GM19467 (cell line): Measurements from ENCODE around the gene DUSP9.
"Not testable (repeated sequence)": the region's sequence is repeated elsewhere in the genome, so short reads cannot be mapped to it uniquely, and the experiment has no call there.

ENCODE experiments used
- ATAC-seq: cut with Tn5 transposase; IDR thresholded peaks from one replicate; pipeline ENCODE4 v1.9.1; 2021; ENCODE audit warnings: mild to moderate bottlenecking, moderate library complexity; ENCODE audit not compliant: unreplicated experiment

The DUSP9 gene

DNA sequence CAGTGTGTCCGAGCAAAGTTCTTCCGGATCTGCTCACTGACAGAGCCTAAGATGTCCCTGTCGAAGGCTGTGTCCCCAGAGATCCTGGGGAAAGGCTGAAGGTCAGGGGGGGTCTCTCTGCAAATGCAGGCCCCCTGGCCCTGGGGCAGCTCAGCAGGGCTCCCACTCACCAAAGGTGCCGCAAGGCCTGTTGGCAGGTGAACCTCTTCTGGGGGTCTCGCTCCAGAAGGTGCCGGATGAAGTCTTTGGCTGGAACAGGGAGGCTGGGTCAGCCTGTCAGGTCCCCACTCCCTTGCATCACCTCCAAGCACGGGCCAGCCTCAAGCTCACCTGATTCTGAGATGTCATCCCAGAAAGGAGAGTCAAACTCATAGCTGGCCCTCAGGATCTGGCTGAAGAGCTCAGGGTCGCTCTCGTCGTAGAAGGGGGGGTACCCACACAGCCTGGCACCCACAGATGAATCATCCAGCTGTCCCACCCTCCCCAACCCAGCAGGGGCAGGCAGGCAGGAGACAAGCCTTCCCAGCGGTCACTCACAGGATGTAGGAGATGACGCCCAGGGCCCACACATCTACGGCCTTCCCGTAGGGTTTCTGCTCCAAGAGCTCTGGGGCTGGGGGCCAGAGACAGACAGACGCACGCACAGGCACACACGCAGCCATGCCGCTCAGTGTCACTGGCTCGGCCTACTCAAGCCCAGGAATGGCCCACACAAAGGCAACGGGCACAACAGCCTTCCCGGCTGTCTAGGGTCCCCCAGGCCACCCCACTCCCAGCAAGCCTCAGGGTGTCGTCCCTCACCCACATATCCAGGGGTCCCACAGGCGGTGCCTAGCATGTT, 24.0 kb downstream of the DUSP9 start:
- ATAC-seq = no peak

GRCh38 chrX:153671589-153672530, 24.9 kb downstream of the DUSP9 start:
- no peak for ATAC-seq

DNA sequence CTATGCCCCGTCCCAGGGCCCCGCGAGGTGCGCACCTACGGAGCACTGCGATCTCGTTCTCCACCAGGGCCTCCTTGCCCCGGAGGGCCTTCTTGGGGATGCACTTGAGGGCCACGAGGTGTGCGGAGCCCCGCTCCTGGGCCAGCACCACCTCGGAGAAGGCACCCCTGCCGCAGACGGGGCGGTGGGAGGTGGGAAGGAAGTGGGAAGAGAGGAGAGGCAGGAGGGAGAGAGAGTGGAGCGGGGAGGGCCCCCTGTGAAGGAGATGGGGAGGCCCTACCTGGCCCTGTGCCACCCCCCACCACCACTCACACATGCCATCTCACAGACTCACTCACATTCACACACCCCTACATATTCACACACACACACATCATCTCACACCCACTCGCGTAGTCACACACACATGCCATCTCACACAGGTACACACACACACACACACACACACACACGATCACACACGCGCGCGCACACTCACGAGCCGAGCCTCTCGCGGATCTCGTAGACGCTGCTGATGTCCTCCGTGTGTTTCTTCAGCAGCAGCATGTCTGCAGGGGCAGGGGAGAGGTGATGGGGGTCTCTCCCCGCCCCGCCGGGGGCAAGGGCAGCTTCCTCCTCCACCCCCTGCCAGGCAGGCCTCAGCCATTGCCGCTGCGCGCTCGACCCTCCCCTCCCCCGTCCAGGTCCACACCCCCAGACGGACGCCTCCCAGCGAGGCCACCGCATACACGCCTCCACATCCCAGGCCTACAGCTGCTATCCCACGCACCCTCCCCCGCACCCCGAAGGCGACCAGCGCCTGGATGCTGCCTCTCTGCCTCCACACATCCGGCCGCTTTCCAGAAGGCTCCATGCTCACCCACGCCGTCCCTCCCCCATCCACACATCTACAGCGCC, 25.8 kb downstream of the DUSP9 start:
- no peak for ATAC-seq

DNA sequence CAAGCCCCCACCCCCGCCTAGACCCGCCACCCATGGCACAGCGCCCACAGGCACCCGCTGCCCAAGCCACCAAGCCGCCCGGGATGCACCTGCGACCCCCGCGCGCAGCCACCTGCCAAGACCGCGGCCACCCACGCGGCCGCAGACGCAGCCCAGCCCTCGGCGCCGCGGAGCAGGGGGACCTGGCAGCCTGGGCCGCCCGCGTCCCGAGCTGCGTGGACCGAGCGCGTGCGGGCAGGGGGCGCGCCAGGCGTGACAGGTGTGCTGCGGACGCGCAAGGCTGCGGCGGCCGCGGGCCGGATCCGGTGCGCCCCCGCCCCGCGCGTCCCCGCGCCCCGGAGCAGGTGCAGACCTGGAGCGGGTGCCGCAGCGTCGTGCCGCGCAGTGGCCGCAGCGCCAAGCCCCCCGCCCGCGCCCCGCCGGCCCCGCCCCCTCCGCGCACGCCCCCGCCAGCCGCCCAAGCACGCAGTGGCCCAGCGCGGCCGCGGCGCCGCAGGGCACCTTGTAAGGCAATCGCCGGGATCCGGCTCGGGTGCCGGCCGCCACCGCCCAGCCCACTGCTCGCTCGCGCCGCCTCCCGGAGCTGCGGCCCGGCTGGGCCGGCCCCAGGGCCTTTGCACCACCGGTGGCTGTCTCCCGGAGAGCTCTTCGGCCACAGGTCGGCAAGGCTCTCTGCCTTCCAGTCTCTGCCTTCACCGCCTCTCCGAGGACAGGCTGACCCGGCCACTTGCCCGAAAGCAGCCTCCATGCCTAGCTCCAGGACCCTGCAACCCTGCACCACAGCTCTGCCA, 26.6 kb downstream of the DUSP9 start, which contains the start of gene PNCK:
TSS of gene PNCK (minus strand) at position 386 of the 791 bp plus-strand sequence. CDS start 737 bp downstream, outside the sequence.
- ATAC-seq = no peak

DNA sequence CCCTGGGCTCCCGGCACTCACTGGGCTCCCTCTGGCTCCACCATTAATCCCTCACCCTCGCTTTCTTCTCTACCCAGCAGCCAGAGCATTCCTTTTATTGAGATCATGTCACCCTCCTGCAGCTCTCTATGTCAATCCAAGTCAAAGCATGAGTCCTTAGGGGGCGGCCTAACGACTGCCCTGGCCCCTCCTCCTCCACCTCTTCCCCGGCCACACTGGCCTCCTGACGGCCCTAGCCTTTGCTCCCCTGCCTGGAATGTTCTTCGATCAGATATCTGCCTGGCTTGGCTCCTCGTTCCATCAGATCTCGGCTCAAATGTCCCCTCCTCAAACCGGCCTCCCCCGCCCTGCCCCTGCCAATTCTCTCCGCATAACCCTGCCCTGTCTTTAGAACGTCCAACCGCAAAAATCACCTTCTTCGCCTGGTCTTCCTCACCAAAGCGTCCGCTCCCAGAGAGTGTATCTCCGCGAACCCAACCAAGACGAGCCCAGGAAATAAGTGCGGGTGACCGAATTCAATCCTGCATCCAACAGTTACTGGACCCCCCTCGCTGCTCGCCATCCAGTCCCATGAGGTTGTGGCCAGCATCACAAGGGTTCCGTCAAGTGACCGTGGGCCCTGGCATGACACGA, 27.3 kb downstream of the DUSP9 start:
- ATAC-seq = no peak

DNA sequence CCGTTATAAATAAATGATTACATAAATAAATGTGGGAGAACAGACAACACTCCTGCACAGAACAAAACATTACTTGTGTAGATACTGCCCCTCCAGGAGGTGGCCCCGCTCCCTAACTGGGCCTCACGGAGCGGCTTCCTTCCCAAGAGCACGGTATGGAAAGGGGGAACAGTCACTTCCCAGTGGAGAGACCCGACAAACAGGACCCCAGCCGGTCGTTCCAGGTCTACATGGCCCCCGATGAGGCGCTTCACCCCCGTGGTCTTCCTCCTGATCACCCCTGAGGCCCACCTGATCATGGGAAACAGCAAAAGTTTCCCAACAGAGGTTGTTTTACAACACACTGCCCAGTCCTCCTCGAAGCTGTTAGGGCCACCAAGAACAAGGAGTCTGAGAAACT, 34.2 kb downstream of the DUSP9 start:
- ATAC-seq = no peak

DNA sequence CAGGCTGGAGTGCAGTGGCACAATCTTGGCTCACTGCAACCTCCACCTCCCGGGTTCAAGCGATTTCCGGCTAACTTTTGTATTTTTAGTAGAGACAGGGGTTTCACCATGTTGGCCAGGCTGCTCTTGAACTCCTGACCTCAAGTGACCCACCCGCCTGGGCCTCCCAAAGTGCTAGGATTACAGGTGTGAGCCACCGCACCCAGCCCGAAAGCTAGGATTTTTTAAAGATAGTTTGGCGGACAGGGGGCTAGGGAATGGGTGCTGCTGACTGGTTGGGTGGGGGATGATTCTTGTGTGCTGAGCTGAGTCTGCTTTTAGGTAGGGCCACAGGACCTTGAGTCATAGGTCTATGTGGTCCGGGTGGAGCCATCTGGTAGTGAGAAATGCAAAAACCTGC, 36.5 kb downstream of the DUSP9 start:
- ATAC-seq = not testable (repeated sequence)

- ATAC-seq = no peak
Measured at GRCh38 chrX:153684467-153685155, 37.6 kb downstream of the DUSP9 start.

DNA sequence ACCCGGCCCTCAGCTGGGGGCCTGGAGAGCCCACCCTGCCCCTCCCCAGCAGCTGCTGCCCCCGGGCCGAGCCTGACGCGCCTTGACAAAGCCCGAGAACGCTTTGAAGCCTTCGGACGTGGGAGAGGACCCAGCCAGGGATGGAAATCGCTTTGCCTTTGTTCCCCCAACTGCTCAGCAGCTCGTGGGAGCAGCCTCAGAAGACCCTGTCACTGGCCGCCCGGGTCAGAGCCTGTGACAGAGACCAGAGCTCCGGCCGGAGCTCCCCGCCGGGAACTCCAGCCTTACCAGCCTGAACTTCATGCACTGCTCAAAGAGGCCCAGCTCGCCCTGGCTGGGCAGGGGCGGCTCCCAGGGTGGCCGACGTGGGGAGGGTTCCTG, 38.1 kb downstream of the DUSP9 start:
- no peak for ATAC-seq

- no peak for ATAC-seq
Measured at GRCh38 chrX:153685751-153686696, 39.0 kb downstream of the DUSP9 start.

DNA sequence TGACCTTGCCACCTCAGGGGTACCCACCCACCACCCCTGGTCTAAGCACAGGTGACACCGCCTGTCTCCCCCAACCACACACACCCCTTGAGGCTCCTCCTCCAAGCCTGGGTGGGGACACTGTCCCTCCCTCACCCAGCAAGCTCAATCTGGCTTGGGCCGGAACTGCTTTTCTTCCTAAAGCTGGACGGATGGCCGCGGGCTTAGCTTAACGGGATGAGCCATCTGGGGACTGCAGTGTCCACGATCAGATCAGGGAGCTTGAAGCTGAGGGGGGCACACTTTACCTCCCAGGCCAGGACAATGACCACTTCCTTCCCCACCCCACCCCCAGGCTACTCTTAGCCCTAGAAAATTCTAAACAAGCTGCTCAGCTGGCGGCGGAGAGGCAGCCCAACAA, 39.7 kb downstream of the DUSP9 start:
- ATAC-seq = no peak

GRCh38 chrX:153687121-153688039, 40.4 kb downstream of the DUSP9 start, which contains the start of gene SLC6A8:
SLC6A8 (plus strand) TSS chrX:153687926; CDS start chrX:153688575, 649 bp downstream.
- ATAC-seq = no peak

DNA sequence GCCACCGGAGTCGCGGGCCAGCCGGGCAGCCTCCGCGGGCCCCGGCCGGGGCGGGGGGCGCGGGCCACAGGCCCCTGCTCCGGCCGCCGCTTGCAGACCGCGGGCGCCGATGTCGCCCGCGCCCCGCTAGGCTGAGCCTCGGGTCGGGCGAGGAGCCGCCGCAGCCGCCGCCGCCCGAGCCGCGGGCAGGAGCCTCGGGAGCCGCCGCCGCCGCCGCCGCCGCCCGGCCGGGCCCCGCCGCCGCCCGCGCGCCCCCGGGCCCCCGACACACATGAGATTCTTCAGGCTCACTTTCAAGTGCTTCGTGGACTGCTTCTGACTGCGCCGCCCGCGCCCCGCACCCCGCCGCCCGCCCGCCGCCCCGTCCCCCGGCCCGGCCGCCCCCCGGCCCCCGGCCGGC, 41.1 kb downstream of the DUSP9 start:
- ATAC-seq = no peak

DNA sequence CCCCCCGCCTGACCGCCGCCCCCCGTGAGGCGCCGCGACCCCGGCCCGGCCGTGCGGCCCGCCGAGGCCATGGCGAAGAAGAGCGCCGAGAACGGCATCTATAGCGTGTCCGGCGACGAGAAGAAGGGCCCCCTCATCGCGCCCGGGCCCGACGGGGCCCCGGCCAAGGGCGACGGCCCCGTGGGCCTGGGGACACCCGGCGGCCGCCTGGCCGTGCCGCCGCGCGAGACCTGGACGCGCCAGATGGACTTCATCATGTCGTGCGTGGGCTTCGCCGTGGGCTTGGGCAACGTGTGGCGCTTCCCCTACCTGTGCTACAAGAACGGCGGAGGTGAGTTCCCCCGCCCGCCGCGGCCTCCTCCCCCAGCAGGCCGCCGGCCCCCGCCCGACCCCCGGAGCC, 41.5 kb downstream of the DUSP9 start:
- ATAC-seq = no peak

DNA sequence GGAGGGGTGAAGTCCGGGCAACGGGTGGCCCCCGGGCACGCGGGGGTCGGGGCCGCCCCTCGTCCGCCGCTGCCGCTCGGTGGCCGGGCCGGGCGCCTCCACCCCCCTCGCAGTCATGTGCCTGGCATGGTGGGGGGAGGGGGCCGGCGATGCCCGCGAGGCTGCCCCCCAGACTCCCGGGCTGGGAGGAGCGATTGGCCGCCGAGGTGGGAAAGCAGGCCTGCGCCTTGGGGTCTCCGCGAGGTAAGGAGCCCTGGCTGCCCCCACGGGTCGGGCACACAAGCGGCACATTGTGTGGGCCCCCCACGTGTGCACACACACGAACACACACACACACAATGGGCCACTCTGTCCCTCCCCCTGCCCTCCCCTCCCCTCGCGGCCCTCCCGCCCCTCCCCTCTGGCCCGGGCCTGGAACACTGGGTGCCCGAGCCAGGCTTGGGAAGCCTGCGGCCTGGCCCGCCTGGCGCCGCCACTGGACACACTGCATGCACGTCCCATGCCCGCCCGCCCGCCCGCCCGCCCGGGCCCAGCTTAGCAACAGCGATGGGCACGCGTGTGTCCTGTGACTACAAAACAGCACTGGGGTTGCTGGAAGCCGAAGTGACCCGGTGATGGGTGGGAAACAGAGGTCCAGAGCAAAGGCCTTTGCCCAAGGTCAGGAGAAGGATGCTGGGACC, 42.0 kb downstream of the DUSP9 start:
- no peak for ATAC-seq
